Panc1 (cell line): ENCODE data around the gene PAX3. TPM values are rescaled to one million over a fixed set of nuclear protein-coding genes. Genes with fewer than 3 reads are reported as not detected.

Experiments
- ATAC-seq: fragments of 200-7000 bp; cut with Tn5 transposase; 2 replicates; pipeline ENCODE4 v1.9.1; 2020; ENCODE audit warnings: mild to moderate bottlenecking, moderate library complexity
- BruUV-seq: library from RNA; stranded (reverse); fragments of 400-500 nt; replicated peaks from 2 replicates; lab custom pipeline; 2021; lab: Mats Ljungman, UMichigan
- CTCF ChIA-PET: fragments of 300-600 bp; sonication (Branson Sonifier 250); formaldehyde crosslinking; loops from one replicate; lab custom pipeline; 2022; ENCODE audit warnings: antibody characterized with exemption; lab: Charles Lee
- POLR2A ChIA-PET: fragments of 300-600 bp; sonication (Branson Sonifier 250); formaldehyde crosslinking; loops from one replicate; lab custom pipeline; 2022; ENCODE audit warnings: antibody characterized with exemption; lab: Charles Lee
- DNase-seq: peaks from one replicate; pipeline ENCODE4 v3.0.0-alpha.2; 2010; ENCODE audit warnings: low read depth, low spot score
- H3K27ac ChIP-seq: 2 replicates; pipeline ENCODE4 v1.5.1; 2011; ENCODE audit warnings: mild to moderate bottlenecking, low read length, inconsistent platforms
- H3K27me3 ChIP-seq: fragments of 200-500 bp; sonication (Bioruptor generic); 2 replicates; pipeline ENCODE4 v1.6.0; 2014; ENCODE audit warnings: low read length, inconsistent platforms; ENCODE audit not compliant: control insufficient read depth, insufficient read depth
- H3K36me3 ChIP-seq: fragments of 200-500 bp; sonication (Bioruptor generic); 2 replicates; pipeline ENCODE4 v1.5.1; 2014; ENCODE audit warnings: inconsistent platforms, mild to moderate bottlenecking, low read length, moderate library complexity; ENCODE audit not compliant: control insufficient read depth, insufficient read depth
- H3K4me1 ChIP-seq: 2 replicates; pipeline ENCODE4 v1.5.1; 2011; ENCODE audit warnings: inconsistent platforms, mild to moderate bottlenecking, low read length, moderate library complexity; ENCODE audit not compliant: control insufficient read depth, insufficient read depth
- H3K4me3 ChIP-seq, 2 experiments: 2 replicates each; pipeline ENCODE4 v1.5.1; 2011 to 2012; ENCODE audit warnings: low read depth in 2 of 2, low read length in 2 of 2, mild to moderate bottlenecking in 2 of 2, inconsistent platforms in 1 of 2, moderate library complexity in 1 of 2
- H3K9me3 ChIP-seq: fragments of 200-500 bp; sonication (Bioruptor generic); 2 replicates; pipeline ENCODE4 v1.5.1; 2014; ENCODE audit warnings: low read depth, mild to moderate bottlenecking, inconsistent platforms, low read length, moderate library complexity; ENCODE audit not compliant: control insufficient read depth, insufficient read depth
- POLR2AphosphoS5 ChIP-seq: IDR thresholded peaks from 2 replicates; pipeline ENCODE4 v1.6.1; 2012; ENCODE audit warnings: mild to moderate bottlenecking, low read depth, low read length, moderate library complexity
- SIN3A ChIP-seq: IDR thresholded peaks from 2 replicates; pipeline ENCODE4 v1.6.1; 2012; ENCODE audit warnings: low read depth, mild to moderate bottlenecking, low read length, moderate library complexity, borderline replicate concordance; ENCODE audit not compliant: insufficient read depth
- TCF7L2 ChIP-seq: IDR thresholded peaks from 2 replicates; pipeline ENCODE4 v1.6.1; 2011; ENCODE audit warnings: mild to moderate bottlenecking, low read depth, low read length, inconsistent platforms
- in situ Hi-C: cut with HindIII; loops from 2 replicates; pipeline ENCODE4 v1.10.0; 2016; ENCODE audit warnings: low sequenced_read_pairs, low pct_unique_long_range_greater_than_20kb
- intact Hi-C: fragments of 100-400 bp; cut with micrococcal nuclease; formaldehyde crosslinking; loops from one replicate; pipeline ENCODE4 v1.10.0; 2022; ENCODE audit not compliant: unreplicated experiment
- total RNA-seq: library from RNA; stranded (reverse); gene quantifications from one replicate; pipeline ENCODE4 v1.2.1, GENCODE V29; 2021; ENCODE audit not compliant: unreplicated experiment
- TF ChIP-seq, protein P1 (sequence below): fragments of 450-650 bp; IDR thresholded peaks from 2 replicates; pipeline ENCODE4 v1.5.1; 2017; ENCODE audit warnings: mild to moderate bottlenecking
- TF ChIP-seq, protein P2 (sequence below), 2 experiments: IDR thresholded peaks; 2 replicates each; pipeline ENCODE4 v1.6.1; 2011 to 2012; ENCODE audit warnings: low read depth in 2 of 2, control low read depth in 1 of 2, low read length in 1 of 2, mild to moderate bottlenecking in 1 of 2, moderate library complexity in 1 of 2; ENCODE audit not compliant: insufficient read depth in 1 of 2

PAX3 gene
- total RNA-seq, 1 experiment from 2014 or later: not detected

DNA sequence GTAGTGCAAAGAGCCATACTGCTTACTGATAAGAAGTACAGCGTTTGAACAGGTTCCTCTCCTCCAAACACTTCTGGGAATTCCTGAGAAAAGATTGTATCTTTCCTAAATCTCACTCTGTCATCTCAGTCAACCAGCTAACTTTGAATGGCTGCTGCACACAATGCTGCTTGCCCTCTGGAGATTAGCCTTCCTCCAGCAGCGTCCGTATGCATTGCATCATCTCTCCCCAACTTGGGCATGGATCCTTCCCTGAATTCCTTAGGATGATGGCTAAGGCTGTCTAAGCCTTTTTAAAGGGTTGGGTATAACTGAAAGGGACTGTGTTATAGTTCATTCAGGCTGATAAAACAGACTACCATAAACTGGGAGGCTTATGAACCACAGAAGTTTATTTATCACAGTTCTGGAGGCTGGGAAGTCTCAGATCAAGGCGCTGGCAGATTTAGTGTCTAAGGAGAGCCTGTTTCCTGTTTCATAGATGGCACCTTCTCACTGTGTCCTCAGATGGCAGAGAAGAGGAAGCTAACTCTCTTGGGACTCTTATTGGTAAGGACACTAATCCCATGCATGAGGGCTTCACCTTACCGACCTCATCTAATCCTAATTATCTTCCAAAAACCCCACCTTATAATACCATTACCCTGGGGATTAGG is 105.3 kb downstream of the PAX3 start:
- Histone ChIP-seq H3K4me3 (no peak overlapping the region), H3K4me1 (no peaks in the 10 kb centered on the region), H3K27me3 (no peaks in the 10 kb centered on the region), H3K9me3 (no peaks in the 10 kb centered on the region), H3K36me3 (no peaks in the 10 kb centered on the region), H3K27ac (no peak overlapping the region)
- in situ Hi-C loops (no loop called here), intact Hi-C loops (no loop called here)
- no peak for DNase-seq
- ChIA-PET POLR2A (no interaction called here), CTCF (no interaction called here)
- BruUV-seq: no TSS peak
- TF ChIP-seq POLR2AphosphoS5 (no peak), TCF7L2 (no peak), SIN3A (no peak)
- TF ChIP-seq, protein P1, sequence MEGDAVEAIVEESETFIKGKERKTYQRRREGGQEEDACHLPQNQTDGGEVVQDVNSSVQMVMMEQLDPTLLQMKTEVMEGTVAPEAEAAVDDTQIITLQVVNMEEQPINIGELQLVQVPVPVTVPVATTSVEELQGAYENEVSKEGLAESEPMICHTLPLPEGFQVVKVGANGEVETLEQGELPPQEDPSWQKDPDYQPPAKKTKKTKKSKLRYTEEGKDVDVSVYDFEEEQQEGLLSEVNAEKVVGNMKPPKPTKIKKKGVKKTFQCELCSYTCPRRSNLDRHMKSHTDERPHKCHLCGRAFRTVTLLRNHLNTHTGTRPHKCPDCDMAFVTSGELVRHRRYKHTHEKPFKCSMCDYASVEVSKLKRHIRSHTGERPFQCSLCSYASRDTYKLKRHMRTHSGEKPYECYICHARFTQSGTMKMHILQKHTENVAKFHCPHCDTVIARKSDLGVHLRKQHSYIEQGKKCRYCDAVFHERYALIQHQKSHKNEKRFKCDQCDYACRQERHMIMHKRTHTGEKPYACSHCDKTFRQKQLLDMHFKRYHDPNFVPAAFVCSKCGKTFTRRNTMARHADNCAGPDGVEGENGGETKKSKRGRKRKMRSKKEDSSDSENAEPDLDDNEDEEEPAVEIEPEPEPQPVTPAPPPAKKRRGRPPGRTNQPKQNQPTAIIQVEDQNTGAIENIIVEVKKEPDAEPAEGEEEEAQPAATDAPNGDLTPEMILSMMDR: no peak
- TF ChIP-seq, protein P2, sequence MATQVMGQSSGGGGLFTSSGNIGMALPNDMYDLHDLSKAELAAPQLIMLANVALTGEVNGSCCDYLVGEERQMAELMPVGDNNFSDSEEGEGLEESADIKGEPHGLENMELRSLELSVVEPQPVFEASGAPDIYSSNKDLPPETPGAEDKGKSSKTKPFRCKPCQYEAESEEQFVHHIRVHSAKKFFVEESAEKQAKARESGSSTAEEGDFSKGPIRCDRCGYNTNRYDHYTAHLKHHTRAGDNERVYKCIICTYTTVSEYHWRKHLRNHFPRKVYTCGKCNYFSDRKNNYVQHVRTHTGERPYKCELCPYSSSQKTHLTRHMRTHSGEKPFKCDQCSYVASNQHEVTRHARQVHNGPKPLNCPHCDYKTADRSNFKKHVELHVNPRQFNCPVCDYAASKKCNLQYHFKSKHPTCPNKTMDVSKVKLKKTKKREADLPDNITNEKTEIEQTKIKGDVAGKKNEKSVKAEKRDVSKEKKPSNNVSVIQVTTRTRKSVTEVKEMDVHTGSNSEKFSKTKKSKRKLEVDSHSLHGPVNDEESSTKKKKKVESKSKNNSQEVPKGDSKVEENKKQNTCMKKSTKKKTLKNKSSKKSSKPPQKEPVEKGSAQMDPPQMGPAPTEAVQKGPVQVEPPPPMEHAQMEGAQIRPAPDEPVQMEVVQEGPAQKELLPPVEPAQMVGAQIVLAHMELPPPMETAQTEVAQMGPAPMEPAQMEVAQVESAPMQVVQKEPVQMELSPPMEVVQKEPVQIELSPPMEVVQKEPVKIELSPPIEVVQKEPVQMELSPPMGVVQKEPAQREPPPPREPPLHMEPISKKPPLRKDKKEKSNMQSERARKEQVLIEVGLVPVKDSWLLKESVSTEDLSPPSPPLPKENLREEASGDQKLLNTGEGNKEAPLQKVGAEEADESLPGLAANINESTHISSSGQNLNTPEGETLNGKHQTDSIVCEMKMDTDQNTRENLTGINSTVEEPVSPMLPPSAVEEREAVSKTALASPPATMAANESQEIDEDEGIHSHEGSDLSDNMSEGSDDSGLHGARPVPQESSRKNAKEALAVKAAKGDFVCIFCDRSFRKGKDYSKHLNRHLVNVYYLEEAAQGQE (IDR thresholded peaks at IDR 0.05; ENCODE audit: insufficient read depth in 1 of 2, low read depth in 2 of 2, low read length in 1 of 2): no peak
- ATAC-seq: no peak

DNA sequence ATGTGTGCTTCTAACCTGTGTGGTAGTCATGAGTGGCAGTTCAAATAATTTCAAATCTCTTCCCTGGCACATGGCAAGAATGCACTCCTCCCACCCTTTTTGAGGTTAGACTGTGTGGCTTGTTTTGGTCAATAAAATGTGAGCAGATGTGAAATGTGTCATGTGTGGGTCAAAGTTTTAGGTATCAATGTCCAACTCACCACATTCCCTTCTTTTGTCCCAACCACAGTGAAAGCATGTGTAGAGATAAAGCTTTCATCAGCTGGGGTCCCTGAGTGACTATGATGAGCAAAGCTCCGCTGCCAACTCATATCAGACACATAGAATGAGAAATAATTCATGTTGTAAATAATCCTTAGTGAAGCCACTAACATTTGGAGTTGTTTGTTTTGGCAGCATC is 118.2 kb downstream of the PAX3 start:
- POLR2A ChIA-PET: no interaction called here
- ATAC-seq (no peak), DNase-seq (no peak)
- CTCF ChIA-PET: no interaction called here
- H3K4me1 ChIP-seq: no peaks in the 10 kb centered on the region
- no TSS peak for BruUV-seq
- H3K4me3 ChIP-seq: no peak overlapping the region
- no peaks in the 10 kb centered on the region for H3K9me3 ChIP-seq
- H3K27me3 ChIP-seq: no peaks in the 10 kb centered on the region
- in situ Hi-C loops: no loop called here
- no peak overlapping the region for H3K27ac ChIP-seq
- no peaks in the 10 kb centered on the region for H3K36me3 ChIP-seq
- TF ChIP-seq, protein P1: no peak
- TF ChIP-seq SIN3A: no peak
- intact Hi-C loops: no loop called here
